Measurements from ENCODE around the gene PHLDA1.

DNA sequence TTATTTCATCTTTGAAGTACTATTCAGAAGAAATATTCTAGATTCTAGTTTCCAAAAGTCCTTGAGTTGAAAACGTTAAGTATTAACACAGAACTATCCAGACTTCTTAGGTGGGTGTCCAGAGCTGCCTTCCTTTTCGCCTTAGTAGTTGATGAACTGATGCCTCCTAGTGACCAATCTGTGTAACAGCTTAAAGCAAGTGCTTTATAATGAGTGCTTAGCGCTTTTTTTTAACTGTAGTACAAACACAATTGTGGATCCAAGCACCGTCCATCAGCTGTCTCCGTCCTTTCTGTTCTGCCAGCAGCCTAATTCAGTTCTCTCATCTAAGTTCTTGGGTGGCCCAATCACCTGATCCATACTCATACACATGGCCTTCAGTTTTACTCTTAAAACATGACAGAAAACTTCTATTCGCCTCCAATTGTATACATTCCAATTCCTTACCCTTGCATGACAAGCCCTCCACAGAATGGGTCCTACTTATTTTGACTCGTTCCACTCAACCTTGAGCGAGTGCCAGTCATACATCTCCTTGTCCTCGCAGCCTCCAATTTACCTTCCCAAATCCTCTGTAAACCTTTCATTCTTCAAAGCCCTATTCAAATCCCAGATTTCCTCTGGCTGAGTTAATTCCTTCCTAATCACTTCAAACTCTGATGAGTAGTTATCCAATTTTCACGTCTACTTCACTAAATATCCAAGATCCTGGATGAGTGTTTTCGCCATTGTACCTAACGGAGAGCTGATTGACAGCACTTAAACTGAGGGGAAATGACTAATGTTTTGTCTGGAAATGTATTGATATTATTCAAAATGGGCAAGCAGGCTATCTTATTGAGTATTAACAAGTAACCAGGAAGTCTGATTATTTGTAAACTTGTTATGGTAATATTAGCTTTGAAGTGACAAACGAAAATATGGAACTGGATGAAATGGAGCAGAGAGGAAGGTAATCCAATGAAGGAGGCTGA lies 5.8 kb upstream of the PHLDA1 start:
- TF ChIP-seq, protein P1, sequence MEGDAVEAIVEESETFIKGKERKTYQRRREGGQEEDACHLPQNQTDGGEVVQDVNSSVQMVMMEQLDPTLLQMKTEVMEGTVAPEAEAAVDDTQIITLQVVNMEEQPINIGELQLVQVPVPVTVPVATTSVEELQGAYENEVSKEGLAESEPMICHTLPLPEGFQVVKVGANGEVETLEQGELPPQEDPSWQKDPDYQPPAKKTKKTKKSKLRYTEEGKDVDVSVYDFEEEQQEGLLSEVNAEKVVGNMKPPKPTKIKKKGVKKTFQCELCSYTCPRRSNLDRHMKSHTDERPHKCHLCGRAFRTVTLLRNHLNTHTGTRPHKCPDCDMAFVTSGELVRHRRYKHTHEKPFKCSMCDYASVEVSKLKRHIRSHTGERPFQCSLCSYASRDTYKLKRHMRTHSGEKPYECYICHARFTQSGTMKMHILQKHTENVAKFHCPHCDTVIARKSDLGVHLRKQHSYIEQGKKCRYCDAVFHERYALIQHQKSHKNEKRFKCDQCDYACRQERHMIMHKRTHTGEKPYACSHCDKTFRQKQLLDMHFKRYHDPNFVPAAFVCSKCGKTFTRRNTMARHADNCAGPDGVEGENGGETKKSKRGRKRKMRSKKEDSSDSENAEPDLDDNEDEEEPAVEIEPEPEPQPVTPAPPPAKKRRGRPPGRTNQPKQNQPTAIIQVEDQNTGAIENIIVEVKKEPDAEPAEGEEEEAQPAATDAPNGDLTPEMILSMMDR (IDR thresholded peaks at IDR 0.05; ENCODE audit: low read depth, low read length, missing input control) = peak; percentile 87
- TF ChIP-seq, protein P2, sequence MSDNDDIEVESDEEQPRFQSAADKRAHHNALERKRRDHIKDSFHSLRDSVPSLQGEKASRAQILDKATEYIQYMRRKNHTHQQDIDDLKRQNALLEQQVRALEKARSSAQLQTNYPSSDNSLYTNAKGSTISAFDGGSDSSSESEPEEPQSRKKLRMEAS (IDR thresholded peaks at IDR 0.05) = no peak
- TF ChIP-seq RAD21 (IDR thresholded peaks at IDR 0.05) (peak; percentile 97 to 99), GABPA (IDR thresholded peaks at IDR 0.05 in 1 of 2, conservative IDR thresholded peaks at IDR 0.05 in 1 of 2) (no peak), TAF1 (conservative IDR thresholded peaks at IDR 0.05) (no peak), EGR1 (IDR thresholded peaks at IDR 0.05; ENCODE audit: low read depth in 2 of 2) (no peak), JUND (IDR thresholded peaks at IDR 0.05) (no peak), SP1 (IDR thresholded peaks at IDR 0.05) (no peak), RXRA (IDR thresholded peaks at IDR 0.05) (peak in 1 of 2 donors; percentile 30), YY1 (IDR thresholded peaks at IDR 0.05) (peak; percentile 27)
- TF ChIP-seq, protein P3, sequence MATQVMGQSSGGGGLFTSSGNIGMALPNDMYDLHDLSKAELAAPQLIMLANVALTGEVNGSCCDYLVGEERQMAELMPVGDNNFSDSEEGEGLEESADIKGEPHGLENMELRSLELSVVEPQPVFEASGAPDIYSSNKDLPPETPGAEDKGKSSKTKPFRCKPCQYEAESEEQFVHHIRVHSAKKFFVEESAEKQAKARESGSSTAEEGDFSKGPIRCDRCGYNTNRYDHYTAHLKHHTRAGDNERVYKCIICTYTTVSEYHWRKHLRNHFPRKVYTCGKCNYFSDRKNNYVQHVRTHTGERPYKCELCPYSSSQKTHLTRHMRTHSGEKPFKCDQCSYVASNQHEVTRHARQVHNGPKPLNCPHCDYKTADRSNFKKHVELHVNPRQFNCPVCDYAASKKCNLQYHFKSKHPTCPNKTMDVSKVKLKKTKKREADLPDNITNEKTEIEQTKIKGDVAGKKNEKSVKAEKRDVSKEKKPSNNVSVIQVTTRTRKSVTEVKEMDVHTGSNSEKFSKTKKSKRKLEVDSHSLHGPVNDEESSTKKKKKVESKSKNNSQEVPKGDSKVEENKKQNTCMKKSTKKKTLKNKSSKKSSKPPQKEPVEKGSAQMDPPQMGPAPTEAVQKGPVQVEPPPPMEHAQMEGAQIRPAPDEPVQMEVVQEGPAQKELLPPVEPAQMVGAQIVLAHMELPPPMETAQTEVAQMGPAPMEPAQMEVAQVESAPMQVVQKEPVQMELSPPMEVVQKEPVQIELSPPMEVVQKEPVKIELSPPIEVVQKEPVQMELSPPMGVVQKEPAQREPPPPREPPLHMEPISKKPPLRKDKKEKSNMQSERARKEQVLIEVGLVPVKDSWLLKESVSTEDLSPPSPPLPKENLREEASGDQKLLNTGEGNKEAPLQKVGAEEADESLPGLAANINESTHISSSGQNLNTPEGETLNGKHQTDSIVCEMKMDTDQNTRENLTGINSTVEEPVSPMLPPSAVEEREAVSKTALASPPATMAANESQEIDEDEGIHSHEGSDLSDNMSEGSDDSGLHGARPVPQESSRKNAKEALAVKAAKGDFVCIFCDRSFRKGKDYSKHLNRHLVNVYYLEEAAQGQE (IDR thresholded peaks at IDR 0.05) = no peak
- TF ChIP-seq, protein P4, sequence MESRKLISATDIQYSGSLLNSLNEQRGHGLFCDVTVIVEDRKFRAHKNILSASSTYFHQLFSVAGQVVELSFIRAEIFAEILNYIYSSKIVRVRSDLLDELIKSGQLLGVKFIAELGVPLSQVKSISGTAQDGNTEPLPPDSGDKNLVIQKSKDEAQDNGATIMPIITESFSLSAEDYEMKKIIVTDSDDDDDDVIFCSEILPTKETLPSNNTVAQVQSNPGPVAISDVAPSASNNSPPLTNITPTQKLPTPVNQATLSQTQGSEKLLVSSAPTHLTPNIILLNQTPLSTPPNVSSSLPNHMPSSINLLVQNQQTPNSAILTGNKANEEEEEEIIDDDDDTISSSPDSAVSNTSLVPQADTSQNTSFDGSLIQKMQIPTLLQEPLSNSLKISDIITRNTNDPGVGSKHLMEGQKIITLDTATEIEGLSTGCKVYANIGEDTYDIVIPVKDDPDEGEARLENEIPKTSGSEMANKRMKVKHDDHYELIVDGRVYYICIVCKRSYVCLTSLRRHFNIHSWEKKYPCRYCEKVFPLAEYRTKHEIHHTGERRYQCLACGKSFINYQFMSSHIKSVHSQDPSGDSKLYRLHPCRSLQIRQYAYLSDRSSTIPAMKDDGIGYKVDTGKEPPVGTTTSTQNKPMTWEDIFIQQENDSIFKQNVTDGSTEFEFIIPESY (IDR thresholded peaks at IDR 0.05) = no peak
- TF ChIP-seq, protein P5, sequence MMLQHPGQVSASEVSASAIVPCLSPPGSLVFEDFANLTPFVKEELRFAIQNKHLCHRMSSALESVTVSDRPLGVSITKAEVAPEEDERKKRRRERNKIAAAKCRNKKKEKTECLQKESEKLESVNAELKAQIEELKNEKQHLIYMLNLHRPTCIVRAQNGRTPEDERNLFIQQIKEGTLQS (IDR thresholded peaks at IDR 0.05) = no peak

Measured in liver (tissue), 3 donors.